Breast epithelium (tissue), 3 donors: Measurements from ENCODE around the gene INHBE.

Source experiments
- POLR2AphosphoS5 ChIP-seq, 3 donors: sonication (generic); formaldehyde crosslinking; IDR thresholded peaks; one replicate each; pipeline ENCODE4 v1.6.1; 2017; ENCODE audit warnings: antibody characterized with exemption in 3 of 3
- TF ChIP-seq, protein P1 (sequence below), 3 donors: fragments of 450-650 bp; IDR thresholded peaks; one replicate each; pipeline ENCODE4 v1.5.1; 2016 to 2017; ENCODE audit warnings: antibody characterized with exemption in 3 of 3, mild to moderate bottlenecking in 3 of 3, moderate library complexity in 3 of 3

DNA sequence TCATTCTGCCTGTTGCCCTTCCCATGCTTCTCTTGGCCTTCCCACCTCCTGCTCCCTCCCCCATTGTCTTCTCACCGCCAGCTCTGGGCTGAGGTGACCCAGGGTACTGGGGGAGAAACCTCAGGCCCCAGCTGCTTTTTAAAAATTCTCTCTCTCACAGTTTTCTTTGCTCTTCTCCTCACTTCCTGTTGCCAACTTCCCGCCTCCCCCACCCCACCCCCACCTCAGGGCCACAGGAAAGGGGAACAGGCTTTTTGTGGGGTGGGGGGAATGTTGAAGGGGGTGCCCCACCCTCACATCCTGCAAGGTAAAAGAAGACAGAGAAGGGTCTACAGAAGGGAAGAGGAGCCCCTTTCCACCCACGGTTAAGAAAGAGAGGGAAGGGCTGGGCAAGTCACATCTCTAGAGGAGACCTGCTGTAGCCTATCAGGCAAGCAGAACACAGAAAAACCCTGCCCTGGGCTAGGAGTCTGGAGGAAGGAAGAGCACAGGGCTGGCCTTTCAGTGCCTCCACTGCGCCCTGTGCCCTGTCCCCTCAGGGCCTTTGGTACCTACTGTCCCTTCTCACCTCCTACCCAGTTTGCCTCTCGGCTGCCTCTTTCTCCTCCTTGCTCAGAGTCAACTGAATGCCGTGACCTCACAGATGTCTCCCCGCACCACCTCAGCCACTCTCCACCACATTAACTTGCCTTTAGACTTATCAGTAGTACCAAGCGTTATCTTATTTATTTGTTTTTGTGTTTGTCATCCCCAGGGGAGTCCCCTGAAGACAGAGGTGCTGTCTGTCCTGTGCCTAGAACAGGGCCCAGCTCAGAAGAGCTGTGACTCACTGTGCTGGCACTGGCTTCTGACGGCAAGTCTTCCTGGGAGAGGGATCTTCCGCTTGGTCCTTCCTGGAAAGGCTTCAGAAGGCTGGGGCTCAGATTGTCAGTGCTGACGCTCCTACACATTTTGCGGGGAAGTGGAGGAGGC, 22.9 kb downstream of the INHBE start:
- TF ChIP-seq, protein P1, sequence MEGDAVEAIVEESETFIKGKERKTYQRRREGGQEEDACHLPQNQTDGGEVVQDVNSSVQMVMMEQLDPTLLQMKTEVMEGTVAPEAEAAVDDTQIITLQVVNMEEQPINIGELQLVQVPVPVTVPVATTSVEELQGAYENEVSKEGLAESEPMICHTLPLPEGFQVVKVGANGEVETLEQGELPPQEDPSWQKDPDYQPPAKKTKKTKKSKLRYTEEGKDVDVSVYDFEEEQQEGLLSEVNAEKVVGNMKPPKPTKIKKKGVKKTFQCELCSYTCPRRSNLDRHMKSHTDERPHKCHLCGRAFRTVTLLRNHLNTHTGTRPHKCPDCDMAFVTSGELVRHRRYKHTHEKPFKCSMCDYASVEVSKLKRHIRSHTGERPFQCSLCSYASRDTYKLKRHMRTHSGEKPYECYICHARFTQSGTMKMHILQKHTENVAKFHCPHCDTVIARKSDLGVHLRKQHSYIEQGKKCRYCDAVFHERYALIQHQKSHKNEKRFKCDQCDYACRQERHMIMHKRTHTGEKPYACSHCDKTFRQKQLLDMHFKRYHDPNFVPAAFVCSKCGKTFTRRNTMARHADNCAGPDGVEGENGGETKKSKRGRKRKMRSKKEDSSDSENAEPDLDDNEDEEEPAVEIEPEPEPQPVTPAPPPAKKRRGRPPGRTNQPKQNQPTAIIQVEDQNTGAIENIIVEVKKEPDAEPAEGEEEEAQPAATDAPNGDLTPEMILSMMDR (IDR thresholded peaks at IDR 0.05): no peak
- no peak for TF ChIP-seq POLR2AphosphoS5 (IDR thresholded peaks at IDR 0.05)
